GM19043 (cell line): ENCODE results near the gene MED13L.
"Not testable (repeated sequence)": the region's sequence is repeated elsewhere in the genome, so short reads cannot be mapped to it uniquely, and the experiment has no call there.

ENCODE experiments used
- ATAC-seq: cut with Tn5 transposase; IDR thresholded peaks from one replicate; pipeline ENCODE4 v1.9.1; 2021; ENCODE audit warnings: low read depth; ENCODE audit not compliant: unreplicated experiment

Gene MED13L

GRCh38 chr12:116249938-116250337 lies 27.6 kb downstream of the MED13L start:
- no peak for ATAC-seq

GRCh38 chr12:116248930-116249329 lies 28.6 kb downstream of the MED13L start:
- ATAC-seq, result no peak

DNA sequence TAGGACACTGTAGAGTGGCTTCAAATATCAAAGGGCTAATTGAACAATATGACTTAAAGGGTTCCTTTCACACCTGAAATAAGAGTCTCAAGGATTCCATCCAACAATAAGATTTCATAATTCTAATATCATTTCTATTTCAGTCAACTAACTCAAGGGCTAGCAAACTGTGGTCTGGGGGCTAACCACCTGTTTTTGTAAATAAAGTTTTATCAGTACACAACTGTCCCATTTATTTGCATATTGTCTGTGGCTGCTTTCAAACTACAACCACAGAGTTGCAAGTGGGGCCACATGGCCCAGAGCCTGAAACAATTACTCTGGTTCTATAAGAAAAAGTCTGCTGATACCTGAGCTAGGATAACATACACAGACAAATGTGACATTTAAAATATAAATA lies 29.1 kb downstream of the MED13L start:
- no peak for ATAC-seq

DNA sequence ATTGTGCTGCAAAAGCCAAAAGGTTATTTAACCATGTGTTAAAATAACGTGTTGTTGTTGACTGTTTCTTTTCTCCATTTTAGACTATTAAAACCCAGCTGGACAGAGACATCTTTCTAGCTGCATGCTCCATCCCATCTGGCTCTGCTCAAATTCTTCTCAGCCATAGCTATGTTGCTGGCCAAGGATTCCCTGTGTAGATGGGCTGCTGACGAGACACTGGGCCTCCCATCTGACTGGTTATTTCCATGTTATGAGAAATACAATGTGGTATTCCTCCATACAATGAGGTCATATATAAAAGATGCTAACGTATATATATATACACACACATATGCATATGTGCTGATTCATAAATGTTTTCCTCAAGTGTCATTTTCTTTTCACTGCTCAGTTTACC lies 30.1 kb downstream of the MED13L start:
- no peak for ATAC-seq

DNA sequence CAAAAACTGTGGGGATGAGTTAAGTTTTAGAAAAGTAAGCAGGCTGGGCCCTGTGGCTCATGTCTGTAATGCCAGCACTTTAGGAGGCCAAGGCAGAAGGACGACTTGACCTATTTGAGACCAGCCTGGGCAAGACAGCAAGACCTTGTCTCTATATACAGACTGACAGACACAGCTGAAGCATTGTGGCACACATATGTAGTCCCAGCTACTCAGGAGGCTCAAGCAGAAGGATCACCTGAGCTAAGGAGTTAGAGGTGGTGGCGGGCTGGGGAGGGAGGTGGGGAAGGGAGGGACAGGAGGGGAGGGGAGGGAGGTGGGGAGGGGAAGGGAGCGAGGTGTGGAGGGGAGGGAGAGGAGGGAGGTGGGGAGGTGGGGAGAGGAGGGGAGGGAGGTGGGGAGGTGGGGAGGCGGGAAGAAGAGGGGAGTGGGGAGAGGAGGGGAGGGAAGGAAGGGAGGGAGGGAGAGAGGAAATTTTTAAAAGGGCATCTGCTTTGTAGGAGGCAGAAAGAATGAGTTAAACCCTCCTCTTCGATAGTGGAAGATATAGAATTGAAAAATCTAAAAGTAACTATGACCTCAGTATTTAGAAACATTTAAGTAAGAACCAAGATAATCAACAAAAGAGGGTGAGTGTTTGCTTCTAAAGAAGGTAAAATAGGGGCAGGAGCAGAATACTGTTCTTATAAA lies 30.9 kb downstream of the MED13L start:
- no peak for ATAC-seq

DNA sequence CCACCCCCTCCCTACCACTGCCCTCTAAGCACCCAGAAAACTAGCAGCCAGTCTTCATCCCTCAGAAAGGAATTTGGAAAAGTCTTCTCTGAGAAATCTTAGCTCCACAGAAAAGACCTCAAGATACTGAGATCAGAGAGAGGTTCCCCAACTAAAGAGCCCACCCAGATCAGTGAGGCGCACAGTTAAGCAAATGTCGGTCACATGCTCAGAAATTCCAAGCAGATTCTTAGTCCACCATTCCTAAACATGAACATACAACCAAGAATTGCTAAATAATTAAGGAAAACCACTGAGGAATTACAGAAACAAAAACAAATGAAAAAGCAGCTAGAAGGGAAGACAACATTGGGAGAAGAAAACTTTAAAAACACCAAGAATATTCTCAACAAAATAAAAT lies 32.3 kb downstream of the MED13L start:
- no peak for ATAC-seq

DNA sequence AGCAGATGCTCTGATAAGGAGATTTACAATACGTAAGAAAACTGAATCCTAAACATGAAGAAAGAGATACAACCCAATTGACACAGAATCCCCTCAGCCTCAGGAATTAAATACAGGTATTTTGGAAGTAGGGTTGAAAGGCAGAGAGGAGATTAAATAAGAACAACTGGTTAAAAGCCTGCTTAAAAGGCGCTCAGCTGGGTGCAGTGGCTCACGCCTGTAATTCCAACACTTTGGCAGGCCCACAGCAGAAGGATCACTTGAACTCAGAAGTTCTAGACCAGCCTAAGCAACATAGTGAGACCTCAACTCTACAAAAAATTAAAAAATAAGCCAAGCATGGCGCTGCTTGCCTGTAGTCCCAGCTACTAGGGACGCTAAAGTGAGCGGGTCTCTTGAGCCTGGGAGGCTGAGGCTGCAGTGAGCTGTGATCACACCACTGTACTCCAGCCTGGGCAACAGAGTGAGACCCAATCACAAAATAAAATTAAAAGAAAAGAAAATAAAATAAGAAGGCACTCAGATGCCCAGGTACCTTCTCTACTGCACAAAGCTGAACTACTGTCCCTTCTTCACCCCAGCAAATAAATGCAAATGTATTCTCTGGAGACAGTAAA lies 32.9 kb downstream of the MED13L start:
- ATAC-seq, result no peak

- ATAC-seq, result no peak
Observed at GRCh38 chr12:116244001-116244400, 33.5 kb downstream of the MED13L start.

DNA sequence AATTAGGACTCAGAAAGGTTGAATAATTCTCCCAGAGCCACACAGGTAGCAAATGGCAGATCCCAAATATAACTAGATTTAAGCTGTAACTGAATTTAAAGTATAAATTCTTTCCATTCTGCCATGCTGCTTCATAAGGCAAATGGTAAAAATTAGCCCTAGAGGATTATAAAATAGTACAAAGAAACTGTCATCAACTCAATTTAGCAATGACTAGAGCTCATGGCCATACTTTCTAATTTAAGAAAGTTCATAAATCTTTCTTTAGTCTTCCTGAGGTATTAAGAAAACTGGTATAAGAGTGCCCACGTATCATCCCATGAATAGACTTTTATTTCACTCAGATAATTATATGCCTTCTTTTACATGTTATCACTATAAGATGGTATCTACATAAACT lies 34.8 kb downstream of the MED13L start:
- no peak for ATAC-seq

DNA sequence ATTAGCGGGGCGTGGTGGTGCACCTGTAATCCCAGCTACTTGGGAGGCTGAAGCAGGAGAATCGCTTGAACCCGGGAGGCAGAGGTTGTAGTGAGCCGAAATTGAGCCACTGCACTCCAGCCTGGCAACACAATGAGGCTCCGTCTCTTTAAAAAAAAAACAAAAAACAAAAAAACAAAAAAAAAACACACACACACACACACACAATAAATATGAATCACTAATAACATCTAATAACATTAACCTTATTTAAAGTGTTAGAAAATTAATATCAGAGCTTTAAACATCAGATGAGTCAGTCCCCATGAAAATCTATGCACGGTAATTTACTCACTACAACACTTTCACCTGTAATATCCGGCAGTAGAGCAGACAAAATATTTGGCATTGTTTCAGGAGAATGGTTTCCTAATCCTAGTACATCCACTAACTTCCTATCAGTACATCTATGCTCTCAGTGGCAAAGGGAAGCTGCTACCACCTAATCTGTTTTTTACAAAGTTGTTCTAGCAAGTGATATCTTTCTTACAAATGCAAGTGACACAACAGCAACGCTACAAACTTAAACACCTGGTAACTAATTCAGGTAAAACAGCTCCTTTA lies 36.2 kb downstream of the MED13L start:
- no peak for ATAC-seq

DNA sequence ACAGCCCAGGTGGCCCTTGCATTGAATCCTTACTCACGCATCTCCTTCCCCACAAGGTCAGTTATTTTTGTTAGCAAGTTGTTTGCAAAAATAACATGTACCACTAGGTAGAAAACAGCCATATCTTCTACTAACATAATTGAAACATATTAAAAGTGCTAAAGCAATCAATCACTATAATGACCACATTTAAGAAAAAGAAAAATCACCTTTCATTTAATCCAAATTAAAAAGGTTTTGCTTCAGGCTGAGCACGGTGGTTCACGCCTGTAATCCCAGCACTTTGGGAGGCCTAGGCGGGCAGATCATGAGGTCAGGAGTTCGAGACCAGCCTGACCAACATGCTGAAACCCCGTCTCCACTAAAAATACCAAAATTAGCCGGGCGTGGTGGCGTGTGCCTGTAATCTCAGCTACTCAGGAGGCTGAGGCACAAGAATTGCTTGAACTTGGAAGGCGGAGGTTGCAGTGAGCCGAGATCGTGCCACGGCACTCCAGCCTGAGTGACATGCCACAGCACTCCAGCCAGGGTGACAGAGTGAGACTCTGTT lies 38.8 kb downstream of the MED13L start:
- ATAC-seq, result not testable (repeated sequence)

DNA sequence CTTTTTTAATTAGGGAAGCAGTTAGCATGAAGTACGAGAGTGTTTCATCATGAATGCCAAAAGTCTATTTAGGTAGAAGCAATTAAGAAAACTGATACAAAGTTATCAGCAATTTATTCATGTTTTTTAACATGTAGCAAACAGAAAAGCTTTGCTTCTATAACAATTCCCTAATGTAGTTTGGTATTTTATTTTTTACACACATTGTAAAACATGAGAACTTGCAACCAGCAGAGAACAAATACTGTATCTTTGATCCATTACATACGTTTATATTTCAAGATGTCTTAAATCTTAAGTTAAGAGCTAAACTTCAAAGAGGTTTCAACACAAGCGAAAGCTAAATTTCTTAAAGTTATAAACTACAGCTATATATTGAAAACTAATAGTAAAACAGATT lies 39.3 kb downstream of the MED13L start:
- no peak for ATAC-seq

DNA sequence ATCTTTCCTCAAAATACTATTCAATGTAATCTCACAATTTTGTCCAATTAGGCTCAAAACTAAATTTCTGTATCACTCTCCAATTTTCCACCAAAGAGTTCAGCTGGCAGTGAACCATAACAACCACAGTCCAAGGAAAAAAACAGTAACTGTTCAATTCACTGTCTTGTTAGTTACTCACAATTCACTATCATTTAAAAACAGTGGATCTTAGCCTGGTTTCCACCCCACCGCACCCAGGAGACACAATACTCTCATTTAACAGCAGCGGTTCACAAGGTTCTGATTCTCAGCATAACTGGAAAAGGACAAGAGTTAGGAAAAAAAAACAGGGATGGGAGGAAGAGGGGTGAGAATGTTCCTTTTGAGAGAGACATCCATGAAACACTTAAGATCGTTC lies 40.5 kb downstream of the MED13L start:
- ATAC-seq, result no peak

DNA sequence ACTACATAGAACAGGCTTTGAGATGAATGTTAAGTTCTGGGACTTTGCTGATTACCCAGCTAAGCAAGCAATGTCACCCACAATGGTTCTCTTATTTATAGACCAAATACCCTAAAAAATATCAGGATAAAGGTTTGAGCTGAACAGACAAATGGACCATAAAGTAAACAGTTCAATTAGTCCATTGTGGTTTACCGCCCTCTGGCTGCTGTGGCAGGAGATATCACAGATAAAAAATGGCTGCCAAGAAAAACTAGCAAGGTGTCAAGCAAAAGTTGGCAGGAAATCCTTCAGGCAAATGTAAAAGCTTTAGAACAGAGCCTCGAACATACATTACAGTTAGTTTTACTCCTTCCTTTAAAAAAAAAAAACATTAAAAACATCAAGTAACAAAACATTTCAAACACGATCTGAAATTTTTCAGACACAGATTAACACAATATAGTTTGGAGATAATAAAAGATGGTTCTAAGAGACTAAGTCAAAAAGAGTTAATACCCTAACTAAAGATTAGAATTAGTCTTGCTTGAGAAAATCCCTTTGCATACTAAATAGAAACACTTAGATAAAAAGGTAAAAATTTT lies 41.3 kb downstream of the MED13L start:
- no peak for ATAC-seq

DNA sequence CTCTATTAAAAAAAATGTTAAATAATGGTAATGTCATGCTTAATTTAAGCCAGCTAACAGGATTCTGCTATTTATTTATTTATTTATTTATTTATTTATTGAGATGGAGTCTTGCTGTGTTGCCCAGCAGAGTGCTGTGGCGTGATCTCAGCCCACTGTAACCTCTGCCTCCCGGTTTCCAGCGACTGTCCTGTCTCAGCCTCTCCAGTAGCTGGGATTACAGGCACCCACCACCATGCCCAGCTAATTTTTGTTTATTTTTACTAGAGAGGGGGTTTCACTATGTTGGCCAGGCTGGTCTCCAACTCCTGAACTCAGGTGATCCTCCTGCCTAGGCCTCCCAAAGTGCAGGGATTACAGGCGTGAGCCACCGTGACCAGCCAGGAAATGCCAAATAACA lies 43.3 kb downstream of the MED13L start:
- not testable (repeated sequence) for ATAC-seq

- ATAC-seq, result no peak
Observed at GRCh38 chr12:116233669-116234068, 43.8 kb downstream of the MED13L start.

- no peak for ATAC-seq
Observed at GRCh38 chr12:116227811-116228210, 49.7 kb downstream of the MED13L start.

DNA sequence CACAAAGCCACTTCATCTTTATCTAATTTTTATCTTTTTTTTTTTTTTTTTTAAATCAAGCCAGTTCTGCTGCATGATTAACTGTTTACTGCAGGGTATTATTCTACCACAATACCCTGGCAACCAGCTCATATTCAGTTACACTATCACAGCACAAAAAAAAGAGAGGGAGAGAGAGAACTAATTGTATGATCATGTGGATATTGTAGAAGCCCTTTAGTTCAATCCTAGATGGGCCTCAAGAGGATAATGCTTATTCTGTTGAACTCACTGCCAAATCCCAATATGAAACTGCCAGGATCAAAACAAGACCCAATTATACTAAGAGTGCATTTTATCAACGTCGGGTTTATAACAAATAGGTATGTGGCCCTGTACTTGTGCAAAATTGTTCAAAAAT lies 51.5 kb downstream of the MED13L start:
- ATAC-seq, result no peak

DNA sequence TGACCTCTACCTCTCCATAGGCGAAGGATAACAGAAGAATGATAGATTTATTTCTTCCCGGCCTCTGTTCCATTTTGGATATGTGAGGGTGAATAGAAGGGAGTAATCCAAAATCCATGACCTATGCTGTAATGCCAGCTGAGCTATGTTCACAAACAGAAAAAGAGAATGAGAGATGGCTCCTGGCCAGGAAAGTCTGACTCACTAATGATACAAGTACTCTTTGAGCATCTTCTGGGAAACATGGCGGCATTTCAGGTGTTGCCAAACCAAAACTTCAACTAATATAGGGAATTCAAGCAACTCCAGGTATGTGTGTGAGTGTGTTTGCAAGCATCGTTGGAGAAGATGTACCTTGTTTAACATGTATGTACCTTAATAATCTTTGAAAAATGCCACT lies 55.1 kb downstream of the MED13L start:
- ATAC-seq, result no peak

DNA sequence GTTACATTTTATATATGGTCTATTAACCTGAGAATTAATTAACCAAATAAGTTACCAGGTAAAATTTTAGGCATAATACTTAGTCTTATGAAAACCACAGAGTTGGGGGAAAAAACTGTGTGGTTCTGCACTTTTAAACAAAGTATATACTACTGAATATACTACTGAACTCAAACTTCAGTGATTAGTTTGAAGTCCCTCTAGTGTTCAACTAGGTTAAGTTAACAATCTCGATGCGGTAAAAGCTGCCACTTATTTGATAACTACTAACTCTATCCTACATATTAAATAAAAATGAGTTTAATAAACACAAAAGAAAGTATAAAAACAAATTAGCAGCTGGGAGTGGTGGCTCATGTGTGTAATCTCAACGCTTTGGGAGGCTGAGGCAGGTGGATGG lies 56.7 kb downstream of the MED13L start:
- no peak for ATAC-seq

DNA sequence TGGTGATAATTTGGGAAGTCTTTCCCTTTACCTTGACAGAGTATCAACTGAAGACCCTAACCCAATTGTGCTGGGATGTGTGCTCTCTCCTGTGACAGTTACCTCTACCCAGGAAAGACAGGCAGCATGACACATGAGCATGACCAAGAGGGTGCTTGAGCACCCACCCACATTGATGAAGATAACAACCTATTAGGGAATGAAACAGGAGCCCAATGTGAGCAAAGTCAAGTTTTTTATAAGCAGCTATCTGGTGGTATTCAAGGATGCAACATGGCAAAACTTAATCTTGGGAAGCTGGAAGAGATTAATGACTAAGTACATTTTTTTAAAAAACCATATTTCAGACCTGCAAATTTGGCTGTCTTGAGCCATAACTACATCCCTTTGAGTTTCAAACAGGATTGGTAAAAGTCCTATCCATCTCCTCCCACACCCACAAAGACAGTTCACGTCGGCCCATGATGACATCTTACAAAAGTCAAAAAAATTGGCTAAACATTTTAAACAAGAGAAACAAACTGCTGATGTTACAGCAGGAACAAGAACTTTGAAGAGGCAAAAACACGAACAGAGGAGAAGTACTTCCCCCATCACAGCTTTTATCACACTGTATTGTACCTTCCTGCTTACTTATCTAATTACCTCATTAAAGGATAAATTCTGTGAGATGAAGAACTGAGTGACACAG lies 60.3 kb downstream of the MED13L start:
- ATAC-seq, result no peak
